Measurements from ENCODE around the gene SENP7.

SENP7 gene

GRCh38 chr3:101536266-101536665 is 23.3 kb upstream of the SENP7 start:
- in situ Hi-C loops (cut with HindIII; ENCODE audit: low pct_unique_long_range_greater_than_20kb, low sequenced_read_pairs) = no loop called here
- no peak for TF ChIP-seq JUND (IDR thresholded peaks at IDR 0.05; ENCODE audit: low read depth)

GRCh38 chr3:101535221-101535620 is 22.2 kb upstream of the SENP7 start:
- in situ Hi-C loops (cut with HindIII; ENCODE audit: low pct_unique_long_range_greater_than_20kb, low sequenced_read_pairs) = no loop called here
- no peak for TF ChIP-seq JUND (IDR thresholded peaks at IDR 0.05; ENCODE audit: low read depth)
- DNase-seq (ENCODE audit: low read depth in 1 of 2, low spot score in 1 of 2) = no peak

More at GRCh38 chr3:101536266-101536665, 23.3 kb upstream of the SENP7 start:
- DNase-seq (ENCODE audit: low read depth in 1 of 2, low spot score in 1 of 2) = no peak

GRCh38 chr3:101533603-101533968 is 20.6 kb upstream of the SENP7 start:
- no peak for TF ChIP-seq JUND (IDR thresholded peaks at IDR 0.05; ENCODE audit: low read depth)
- no peak for DNase-seq (ENCODE audit: low read depth in 1 of 2, low spot score in 1 of 2)
- in situ Hi-C loops (cut with HindIII; ENCODE audit: low pct_unique_long_range_greater_than_20kb, low sequenced_read_pairs) = no loop called here

- in situ Hi-C loops (cut with HindIII; ENCODE audit: low pct_unique_long_range_greater_than_20kb, low sequenced_read_pairs) = no loop called here
- no peak for DNase-seq (ENCODE audit: low read depth in 1 of 2, low spot score in 1 of 2)
- no peak for TF ChIP-seq JUND (IDR thresholded peaks at IDR 0.05; ENCODE audit: low read depth)
Observed at GRCh38 chr3:101532783-101533602, 20.0 kb upstream of the SENP7 start.

- DNase-seq (ENCODE audit: low read depth in 1 of 2, low spot score in 1 of 2) = no peak
- in situ Hi-C loops (cut with HindIII; ENCODE audit: low pct_unique_long_range_greater_than_20kb, low sequenced_read_pairs) = no loop called here
- no peak for TF ChIP-seq JUND (IDR thresholded peaks at IDR 0.05; ENCODE audit: low read depth)
Observed at GRCh38 chr3:101531473-101532086, 18.6 kb upstream of the SENP7 start.

- no peak for TF ChIP-seq JUND (IDR thresholded peaks at IDR 0.05; ENCODE audit: low read depth)
- DNase-seq (ENCODE audit: low read depth in 1 of 2, low spot score in 1 of 2) = no peak
- in situ Hi-C loops (cut with HindIII; ENCODE audit: low pct_unique_long_range_greater_than_20kb, low sequenced_read_pairs) = no loop called here
Observed at GRCh38 chr3:101530686-101531047, 17.7 kb upstream of the SENP7 start.

GRCh38 chr3:101529816-101530685 is 17.0 kb upstream of the SENP7 start:
- in situ Hi-C loops (cut with HindIII; ENCODE audit: low pct_unique_long_range_greater_than_20kb, low sequenced_read_pairs) = no loop called here
- TF ChIP-seq JUND (IDR thresholded peaks at IDR 0.05; ENCODE audit: low read depth) = no peak
- DNase-seq (ENCODE audit: low read depth in 1 of 2, low spot score in 1 of 2) = no peak

- in situ Hi-C loops (cut with HindIII; ENCODE audit: low pct_unique_long_range_greater_than_20kb, low sequenced_read_pairs) = no loop called here
- TF ChIP-seq JUND (IDR thresholded peaks at IDR 0.05; ENCODE audit: low read depth) = no peak
- DNase-seq (ENCODE audit: low read depth in 1 of 2, low spot score in 1 of 2) = no peak
Observed at GRCh38 chr3:101527906-101528305, 14.9 kb upstream of the SENP7 start.

GRCh38 chr3:101527441-101527840 is 14.4 kb upstream of the SENP7 start:
- no peak for TF ChIP-seq JUND (IDR thresholded peaks at IDR 0.05; ENCODE audit: low read depth)
- DNase-seq (ENCODE audit: low read depth in 1 of 2, low spot score in 1 of 2) = no peak
- in situ Hi-C loops (cut with HindIII; ENCODE audit: low pct_unique_long_range_greater_than_20kb, low sequenced_read_pairs) = no loop called here

- in situ Hi-C loops (cut with HindIII; ENCODE audit: low pct_unique_long_range_greater_than_20kb, low sequenced_read_pairs) = no loop called here
Observed at GRCh38 chr3:101521211-101521701, 8.2 kb upstream of the SENP7 start.

GRCh38 chr3:101519685-101520365 is 6.8 kb upstream of the SENP7 start:
- no peak for DNase-seq (ENCODE audit: low read depth in 1 of 2, low spot score in 1 of 2)
- no peak for TF ChIP-seq JUND (IDR thresholded peaks at IDR 0.05; ENCODE audit: low read depth)
- in situ Hi-C loops (cut with HindIII; ENCODE audit: low pct_unique_long_range_greater_than_20kb, low sequenced_read_pairs) = no loop called here

More at GRCh38 chr3:101521211-101521701, 8.2 kb upstream of the SENP7 start:
- no peak for TF ChIP-seq JUND (IDR thresholded peaks at IDR 0.05; ENCODE audit: low read depth)
- no peak for DNase-seq (ENCODE audit: low read depth in 1 of 2, low spot score in 1 of 2)

GRCh38 chr3:101518421-101518871 is 5.4 kb upstream of the SENP7 start:
- DNase-seq (ENCODE audit: low read depth in 1 of 2, low spot score in 1 of 2) = no peak
- in situ Hi-C loops (cut with HindIII; ENCODE audit: low pct_unique_long_range_greater_than_20kb, low sequenced_read_pairs) = no loop called here
- TF ChIP-seq JUND (IDR thresholded peaks at IDR 0.05; ENCODE audit: low read depth) = no peak

Measured in T47D (cell line).